OCI-LY1 (cell line): ENCODE measurements around the gene S100A16.

ENCODE experiments used
- EZH2 ChIP-seq: fragments of 200-600 bp; sonication (generic), shearing (Covaris generic); IDR thresholded peaks from 2 replicates; pipeline ENCODE4 v1.8.0; 2017; ENCODE audit warnings: borderline replicate concordance, mixed run types, mild to moderate bottlenecking, antibody characterized with exemption, low read length, moderate library complexity, mixed read lengths
- TF ChIP-seq, protein P1 (sequence below): fragments of 200-600 bp; sonication (generic), shearing (Covaris generic); IDR thresholded peaks from 2 replicates; pipeline ENCODE4 v1.5.1; 2017; ENCODE audit warnings: mild to moderate bottlenecking, antibody characterized with exemption, low read length, moderate library complexity, mixed read lengths

DNA sequence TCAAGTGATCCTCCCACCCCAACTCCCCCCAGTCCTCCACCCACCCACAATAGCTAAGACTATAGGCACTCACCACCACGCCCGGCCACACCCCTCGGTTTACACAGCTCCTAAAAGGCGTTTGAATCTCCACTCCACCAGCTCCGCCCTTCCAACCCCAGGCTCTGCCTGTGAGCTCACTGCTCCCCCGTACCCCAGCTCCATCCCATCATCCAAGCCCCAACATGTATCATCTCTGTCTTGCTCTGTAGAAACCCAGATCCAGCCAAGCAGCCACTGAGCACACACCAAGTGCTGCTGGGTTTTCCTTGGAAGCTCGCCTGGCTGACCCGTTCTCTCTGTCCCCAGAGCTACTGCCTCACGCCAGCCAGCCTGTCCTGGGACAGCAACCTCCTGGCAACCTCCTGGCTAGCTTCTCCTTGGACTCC lies 35.3 kb downstream of the S100A16 start:
- no peak for TF ChIP-seq EZH2
- TF ChIP-seq, protein P1, sequence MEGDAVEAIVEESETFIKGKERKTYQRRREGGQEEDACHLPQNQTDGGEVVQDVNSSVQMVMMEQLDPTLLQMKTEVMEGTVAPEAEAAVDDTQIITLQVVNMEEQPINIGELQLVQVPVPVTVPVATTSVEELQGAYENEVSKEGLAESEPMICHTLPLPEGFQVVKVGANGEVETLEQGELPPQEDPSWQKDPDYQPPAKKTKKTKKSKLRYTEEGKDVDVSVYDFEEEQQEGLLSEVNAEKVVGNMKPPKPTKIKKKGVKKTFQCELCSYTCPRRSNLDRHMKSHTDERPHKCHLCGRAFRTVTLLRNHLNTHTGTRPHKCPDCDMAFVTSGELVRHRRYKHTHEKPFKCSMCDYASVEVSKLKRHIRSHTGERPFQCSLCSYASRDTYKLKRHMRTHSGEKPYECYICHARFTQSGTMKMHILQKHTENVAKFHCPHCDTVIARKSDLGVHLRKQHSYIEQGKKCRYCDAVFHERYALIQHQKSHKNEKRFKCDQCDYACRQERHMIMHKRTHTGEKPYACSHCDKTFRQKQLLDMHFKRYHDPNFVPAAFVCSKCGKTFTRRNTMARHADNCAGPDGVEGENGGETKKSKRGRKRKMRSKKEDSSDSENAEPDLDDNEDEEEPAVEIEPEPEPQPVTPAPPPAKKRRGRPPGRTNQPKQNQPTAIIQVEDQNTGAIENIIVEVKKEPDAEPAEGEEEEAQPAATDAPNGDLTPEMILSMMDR, result no peak
